H1 (cell line): ENCODE measurements around the gene BRD1. TPM values are rescaled to one million over a fixed set of nuclear protein-coding genes. Genes with fewer than 3 reads are reported as not detected.

Experiments
- CTCF ChIA-PET: fragments of 300-600 bp; sonication (Branson Sonifier 250); formaldehyde crosslinking; loops from one replicate; lab custom pipeline; 2021; ENCODE audit not compliant: partially characterized antibody; lab: Charles Lee
- POLR2A ChIA-PET: fragments of 300-600 bp; sonication (Branson Sonifier 250); formaldehyde crosslinking; loops from one replicate; lab custom pipeline; 2021; ENCODE audit warnings: inconsistent platforms; ENCODE audit not compliant: partially characterized antibody; lab: Charles Lee
- DNase-seq, 2 experiments: peaks; one replicate each; pipeline versions ENCODE4 v3.0.0 to v3.0.0-alpha.2; 2010 to 2022; ENCODE audit warnings: low spot score in 2 of 2, low read depth in 1 of 2, mixed read lengths in 1 of 2
- FAIRE-seq: peaks from 2 replicates; lab custom pipeline; 2011; peaks lifted over from hg19 to GRCh38; lab: Jason Lieb, UNC
- H2AFZ ChIP-seq: 2 replicates; pipeline ENCODE4 v1.8.1; 2012; ENCODE audit warnings: low read length, inconsistent platforms
- H2AK5ac ChIP-seq: 2 replicates; pipeline ENCODE4 v1.6.1; 2013; ENCODE audit warnings: low read depth, low read length
- H2BK120ac ChIP-seq: replicated peaks from 2 replicates; pipeline ENCODE3; 2013; ENCODE audit warnings: low read depth, low read length, inconsistent platforms
- H2BK12ac ChIP-seq: 2 replicates; pipeline ENCODE4 v1.6.1; 2013; ENCODE audit warnings: low read depth, low read length
- H2BK15ac ChIP-seq: 2 replicates; pipeline ENCODE4 v1.6.1; 2013; ENCODE audit warnings: low read length
- H2BK20ac ChIP-seq: 2 replicates; pipeline ENCODE4 v1.6.1; 2013; ENCODE audit warnings: low read length
- H2BK5ac ChIP-seq: 2 replicates; pipeline ENCODE4 v1.6.1; 2013; ENCODE audit warnings: low read depth, low read length
- H3K14ac ChIP-seq: 2 replicates; pipeline ENCODE4 v1.6.1; 2013; ENCODE audit warnings: inconsistent platforms; ENCODE audit not compliant: insufficient read length
- H3K18ac ChIP-seq: 2 replicates; pipeline ENCODE4 v1.6.1; 2013; ENCODE audit warnings: low read length; ENCODE audit errors: extremely low read depth
- H3K23ac ChIP-seq: 2 replicates; pipeline ENCODE4 v1.6.1; 2013; ENCODE audit warnings: inconsistent platforms; ENCODE audit not compliant: insufficient read length
- H3K23me2 ChIP-seq: 2 replicates; pipeline ENCODE4 v1.6.1; 2013; ENCODE audit warnings: low read depth, low read length
- H3K27ac ChIP-seq: 2 replicates; pipeline ENCODE4 v1.6.1; 2011; ENCODE audit warnings: low read depth, low read length, inconsistent platforms
- H3K27me3 ChIP-seq, 4 experiments: replicated peaks in 1 of 4; 1 replicate in 1 of 4; 2 replicates in 3 of 4; pipeline versions ENCODE4 v1.6.1 to v1.8.1; 2011 to 2013; ENCODE audit warnings: low read length in 3 of 4, mild to moderate bottlenecking in 3 of 4, inconsistent platforms in 2 of 4, mixed read lengths in 2 of 4, moderate library complexity in 1 of 4; ENCODE audit not compliant: control insufficient read depth in 3 of 4, insufficient read depth in 3 of 4; ENCODE audit errors: extremely low read depth in 1 of 4
- H3K36me3 ChIP-seq, 4 experiments: 2 replicates each; pipeline versions ENCODE4 v1.6.1 to v1.8.1; 2011 to 2013; ENCODE audit warnings: mild to moderate bottlenecking in 4 of 4, low read length in 3 of 4, moderate library complexity in 2 of 4, control low read depth in 1 of 4, inconsistent platforms in 1 of 4; ENCODE audit not compliant: insufficient read depth in 4 of 4, control insufficient read depth in 2 of 4
- H3K4ac ChIP-seq: replicated peaks from 2 replicates; pipeline ENCODE3; 2013; ENCODE audit warnings: low read length, low read depth, mixed read lengths, inconsistent platforms; ENCODE audit not compliant: insufficient read length
- H3K4me1 ChIP-seq, 4 experiments: replicated peaks in 1 of 4; 1 replicate in 1 of 4; 2 replicates in 3 of 4; pipeline versions ENCODE4 v1.6.1 to v1.8.1; 2011 to 2013; ENCODE audit warnings: low read length in 3 of 4, inconsistent platforms in 2 of 4, mixed read lengths in 1 of 4; ENCODE audit not compliant: insufficient read depth in 4 of 4, control insufficient read depth in 3 of 4
- H3K4me2 ChIP-seq, 2 experiments: 2 replicates each; pipeline versions ENCODE4 v1.6.1 to v1.8.1; 2011 to 2013; ENCODE audit warnings: low read depth in 2 of 2, low read length in 2 of 2, control low read depth in 1 of 2, inconsistent platforms in 1 of 2, mild to moderate bottlenecking in 1 of 2; ENCODE audit not compliant: insufficient read depth in 1 of 2
- H3K4me3 ChIP-seq, 4 experiments: fragments of 200-600, 300-600 bp in 1 of 4; sonication (generic), shearing (Covaris generic), sonication (Bioruptor Twin) in 1 of 4; 2 replicates each; pipeline versions ENCODE4 v1.5.1 to v1.8.1; 2011 to 2016; ENCODE audit warnings: low read length in 4 of 4, low read depth in 3 of 4, control low read depth in 2 of 4, inconsistent platforms in 2 of 4, mild to moderate bottlenecking in 2 of 4, mixed read lengths in 1 of 4, moderate library complexity in 1 of 4; ENCODE audit not compliant: insufficient read depth in 2 of 4; ENCODE audit errors: extremely low read depth in 1 of 4
- H3K56ac ChIP-seq: replicated peaks from 2 replicates; pipeline ENCODE3; 2013; ENCODE audit warnings: low read depth, mild to moderate bottlenecking, mixed read lengths, low read length, inconsistent platforms; ENCODE audit not compliant: insufficient read length
- H3K79me1 ChIP-seq: 2 replicates; pipeline ENCODE4 v1.6.1; 2013; ENCODE audit warnings: low read depth, low read length, control low read depth
- H3K79me2 ChIP-seq, 2 experiments: 2 replicates each; pipeline versions ENCODE4 v1.6.1 to v1.8.1; 2012 to 2013; ENCODE audit warnings: low read length in 2 of 2, mild to moderate bottlenecking in 2 of 2, inconsistent platforms in 1 of 2; ENCODE audit not compliant: insufficient read depth in 2 of 2, control insufficient read depth in 1 of 2
- H3K9ac ChIP-seq, 4 experiments: replicated peaks in 1 of 4; 1 replicate in 1 of 4; 2 replicates in 3 of 4; pipeline versions ENCODE4 v1.6.1 to v1.8.1; 2011 to 2013; ENCODE audit warnings: low read depth in 3 of 4, low read length in 3 of 4, control low read depth in 2 of 4, mild to moderate bottlenecking in 2 of 4, moderate library complexity in 2 of 4, inconsistent platforms in 1 of 4; ENCODE audit errors: extremely low read depth in 1 of 4
- H3K9me3 ChIP-seq, 2 experiments: 2 replicates each; pipeline versions ENCODE4 v1.6.1 to v1.8.1; 2012 to 2013; ENCODE audit warnings: mild to moderate bottlenecking in 2 of 2, moderate library complexity in 2 of 2, control low read depth in 1 of 2, inconsistent platforms in 1 of 2, low read depth in 1 of 2, low read length in 1 of 2, mixed read lengths in 1 of 2; ENCODE audit not compliant: insufficient read depth in 2 of 2
- H4K20me1 ChIP-seq, 2 experiments: replicated peaks in 1 of 2; 2 replicates each; pipeline versions ENCODE3 to v1.8.1; 2011 to 2013; ENCODE audit warnings: inconsistent platforms in 2 of 2, low read length in 2 of 2, mild to moderate bottlenecking in 1 of 2; ENCODE audit not compliant: insufficient read depth in 2 of 2, control insufficient read depth in 1 of 2
- H4K5ac ChIP-seq: 2 replicates; pipeline ENCODE4 v1.6.1; 2013; ENCODE audit warnings: low read length, low read depth, mixed read lengths, inconsistent platforms; ENCODE audit not compliant: insufficient read length
- H4K8ac ChIP-seq: 2 replicates; pipeline ENCODE4 v1.8.0; 2013; ENCODE audit warnings: mild to moderate bottlenecking, moderate library complexity, low read length, inconsistent platforms; ENCODE audit not compliant: insufficient read depth; ENCODE audit errors: extremely low read depth
- H4K91ac ChIP-seq: replicated peaks from 2 replicates; pipeline ENCODE3; 2013; ENCODE audit warnings: low read length, mixed read lengths, inconsistent platforms; ENCODE audit not compliant: insufficient read length
- ASH2L ChIP-seq: fragments of 200-600, 300-600 bp; sonication (generic); IDR thresholded peaks from one replicate; pipeline ENCODE4 v1.7.1; 2017; ENCODE audit warnings: low read length
- ATF2 ChIP-seq: IDR thresholded peaks from 2 replicates; pipeline ENCODE4 v1.6.1; 2012; ENCODE audit warnings: low read length, inconsistent platforms
- BRCA1 ChIP-seq: IDR thresholded peaks from 2 replicates; pipeline ENCODE4 v1.6.1; 2012; ENCODE audit warnings: low read depth, low read length, improper control_type of control experiment
- FOSL1 ChIP-seq: IDR thresholded peaks from 2 replicates; pipeline ENCODE4 v1.6.1; 2011; ENCODE audit warnings: mild to moderate bottlenecking, low read depth, low read length, moderate library complexity; ENCODE audit not compliant: insufficient read depth
- MAX ChIP-seq: IDR thresholded peaks from 2 replicates; pipeline ENCODE4 v1.6.1; 2012; ENCODE audit warnings: inconsistent platforms
- NRF1 ChIP-seq: IDR thresholded peaks from 2 replicates; pipeline ENCODE4 v1.6.1; 2011; ENCODE audit warnings: mild to moderate bottlenecking, low read depth, low read length, improper control_type of control experiment
- SUZ12 ChIP-seq: fragments of 200-600 bp; sonication (generic); IDR thresholded peaks from 2 replicates; pipeline ENCODE4 v1.6.1; 2012; ENCODE audit warnings: mild to moderate bottlenecking, inconsistent platforms, low read length, moderate library complexity, mixed read lengths
- TEAD4 ChIP-seq: IDR thresholded peaks from 2 replicates; pipeline ENCODE4 v1.6.1; 2012; ENCODE audit warnings: low read depth, low read length, inconsistent platforms, mixed read lengths
- USF2 ChIP-seq: IDR thresholded peaks from 2 replicates; pipeline ENCODE4 v1.6.1; 2011; ENCODE audit warnings: low read length, improper control_type of control experiment
- WGBS, 2 experiments: shearing (Covaris generic) in 1 of 2; methylation state at CpG; one replicate each; pipeline versions ENCODE4 v1.1.6 to v1.1.7; 2013 to 2015; ENCODE audit warnings: low lambda C conversion rate in 2 of 2, mixed read lengths in 2 of 2, inconsistent platforms in 1 of 2, low coverage in 1 of 2, missing lambda C conversion rate in 1 of 2; ENCODE audit not compliant: insufficient replicate concordance in 2 of 2, insufficient coverage in 1 of 2, insufficient read length in 1 of 2; ENCODE audit errors: extremely low coverage in 1 of 2, missing lambda C conversion rate in 1 of 2; 5-methylcytosine and 5-hydroxymethylcytosine counted together
- polyA plus RNA-seq, 7 experiments: library from polyadenylated mRNA; depleted of rRNA in 3 of 7; stranded (reverse) in 5 of 7; unstranded in 2 of 7; fragments of >200 nt in 5 of 7; fragments of 200-250 nt in 2 of 7; gene quantifications; 1 replicate in 5 of 7; 2 replicates in 1 of 7; 4 replicates in 1 of 7; pipeline versions ENCODE4 v1.2.1 to v1.2.3, GENCODE V29; 2011 to 2013; ENCODE audit warnings: missing spikeins in 2 of 7, mixed read lengths in 2 of 7
- total RNA-seq: library from RNA; stranded (reverse); fragmentation: NEBNext Ultra II Directional; extraction: Animal tissue kit (Norgen Biotek cat#: 25700); gene quantifications from 2 replicates; pipeline ENCODE4 v1.2.1, GENCODE V29; 2021

Gene BRD1
- total and polyA plus RNA-seq, 2 of the 8 experiments (the other 6 are each of a cell fraction or from before 2014, with no cell fraction given), result 6.8 to 34.0 TPM

GRCh38 chr22:49829044-49829853 is 1.6 kb upstream of the BRD1 start:
- Histone ChIP-seq H2BK20ac (no peak overlapping the region), H2BK15ac (no peak overlapping the region), H3K18ac (no peak overlapping the region), H3K9me3 (peaks cover 22 to 26% of the 10 kb centered on the region in 2 experiments), H3K27me3 (no peaks in the 10 kb centered on the region; a peak in 1 of 7 replicates), H2BK120ac (no peak overlapping the region), H2BK12ac (no peak overlapping the region), H3K36me3 (peaks cover 0 to 4% (median 0%) of the 10 kb centered on the region in 4 experiments; a peak in 3 of 8 replicates), H4K8ac (no peak overlapping the region), H2AFZ (no peak overlapping the region), H2BK5ac (no peak overlapping the region), H4K20me1 (peaks cover 18 to 23% of the 10 kb centered on the region in 2 experiments), H3K14ac (no peak overlapping the region), H3K4me1 (peaks cover 0 to 9% (median 7%) of the 10 kb centered on the region in 4 experiments; a peak in 5 of 7 replicates), H4K91ac (no peak overlapping the region), H4K5ac (no peak overlapping the region), H2AK5ac (no peak overlapping the region), H3K79me1 (peaks cover 17% of the 10 kb centered on the region), H3K27ac (no peak overlapping the region), H3K56ac (no peak overlapping the region), H3K4me3 (no peak overlapping the region), H3K23me2 (peaks cover 9% of the 10 kb centered on the region; the same call in 1 of the 2 replicates), H3K23ac (no peak overlapping the region), H3K4ac (no peak overlapping the region), H3K4me2 (no peak overlapping the region), H3K9ac (no peak overlapping the region), H3K79me2 (peaks cover 19 to 28% of the 10 kb centered on the region in 2 experiments)
- FAIRE-seq (no peak), DNase-seq (no peak)
- WGBS, 2 experiments, result 95% methylated on average over 17 of the region's 17 CpGs; no CpG with 5 or more reads in 1 of the 2 experiments
- POLR2A ChIA-PET, result interaction anchor here (0.6 kb wide), 2 partner anchors 27 to 69 kb away, joined by 3 read pairs; no protein-coding TSS in a partner anchor
- CTCF ChIA-PET, result interaction anchor here (0.6 to 1.4 kb wide), 6 partner anchors 12 to 869 kb away, joined by 3 to 4 read pairs (median 3); no protein-coding TSS in a partner anchor
- TF ChIP-seq USF2 (no peak), ATF2 (no peak), SUZ12 (no peak), TEAD4 (no peak), MAX (no peak), NRF1 (no peak), FOSL1 (no peak), BRCA1 (no peak), ASH2L (no peak)
